ENCODE results near the gene PCDH9. TPM values are rescaled to one million over a fixed set of nuclear protein-coding genes. Genes with fewer than 3 reads are reported as not detected.

PCDH9 gene
- total RNA-seq, 1 donor from 2014 or later, result 1.9 TPM

DNA sequence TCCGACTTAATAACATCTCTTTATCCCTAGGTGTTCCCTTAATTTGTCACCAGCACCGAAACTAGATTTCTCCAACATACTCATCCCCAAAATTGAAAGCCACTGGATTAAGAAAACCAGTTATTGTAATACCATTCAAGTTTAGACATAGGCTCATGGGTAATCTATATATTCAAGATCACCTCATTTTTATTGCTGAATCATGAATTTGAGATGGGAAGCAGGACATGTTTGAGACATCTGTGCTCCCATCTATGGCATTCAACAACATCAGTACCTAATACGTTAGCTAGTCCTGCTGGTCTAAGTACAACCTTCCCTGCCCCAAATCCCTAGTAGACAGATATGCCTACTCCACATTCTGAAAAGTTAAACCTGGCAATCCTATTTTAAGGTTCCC lies 820.6 kb downstream of the PCDH9 start:
- Mint-ChIP-seq H3K4me3 (ENCODE audit: unreplicated experiment) (no peak overlapping the region), H3K4me1 (ENCODE audit: unreplicated experiment) (no peaks in the 10 kb centered on the region), H3K27me3 (ENCODE audit: unreplicated experiment) (no peaks in the 10 kb centered on the region), H3K36me3 (ENCODE audit: low read depth, unreplicated experiment) (no peaks in the 10 kb centered on the region), H3K27ac (ENCODE audit: unreplicated experiment) (no peak overlapping the region), H3K9me3 (ENCODE audit: unreplicated experiment) (no peaks in the 10 kb centered on the region)
- TF ChIP-seq, protein P1, sequence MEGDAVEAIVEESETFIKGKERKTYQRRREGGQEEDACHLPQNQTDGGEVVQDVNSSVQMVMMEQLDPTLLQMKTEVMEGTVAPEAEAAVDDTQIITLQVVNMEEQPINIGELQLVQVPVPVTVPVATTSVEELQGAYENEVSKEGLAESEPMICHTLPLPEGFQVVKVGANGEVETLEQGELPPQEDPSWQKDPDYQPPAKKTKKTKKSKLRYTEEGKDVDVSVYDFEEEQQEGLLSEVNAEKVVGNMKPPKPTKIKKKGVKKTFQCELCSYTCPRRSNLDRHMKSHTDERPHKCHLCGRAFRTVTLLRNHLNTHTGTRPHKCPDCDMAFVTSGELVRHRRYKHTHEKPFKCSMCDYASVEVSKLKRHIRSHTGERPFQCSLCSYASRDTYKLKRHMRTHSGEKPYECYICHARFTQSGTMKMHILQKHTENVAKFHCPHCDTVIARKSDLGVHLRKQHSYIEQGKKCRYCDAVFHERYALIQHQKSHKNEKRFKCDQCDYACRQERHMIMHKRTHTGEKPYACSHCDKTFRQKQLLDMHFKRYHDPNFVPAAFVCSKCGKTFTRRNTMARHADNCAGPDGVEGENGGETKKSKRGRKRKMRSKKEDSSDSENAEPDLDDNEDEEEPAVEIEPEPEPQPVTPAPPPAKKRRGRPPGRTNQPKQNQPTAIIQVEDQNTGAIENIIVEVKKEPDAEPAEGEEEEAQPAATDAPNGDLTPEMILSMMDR (IDR thresholded peaks at IDR 0.05; ENCODE audit: unreplicated experiment), result no peak
- DNase-seq (ENCODE audit: low spot score), result no peak

DNA sequence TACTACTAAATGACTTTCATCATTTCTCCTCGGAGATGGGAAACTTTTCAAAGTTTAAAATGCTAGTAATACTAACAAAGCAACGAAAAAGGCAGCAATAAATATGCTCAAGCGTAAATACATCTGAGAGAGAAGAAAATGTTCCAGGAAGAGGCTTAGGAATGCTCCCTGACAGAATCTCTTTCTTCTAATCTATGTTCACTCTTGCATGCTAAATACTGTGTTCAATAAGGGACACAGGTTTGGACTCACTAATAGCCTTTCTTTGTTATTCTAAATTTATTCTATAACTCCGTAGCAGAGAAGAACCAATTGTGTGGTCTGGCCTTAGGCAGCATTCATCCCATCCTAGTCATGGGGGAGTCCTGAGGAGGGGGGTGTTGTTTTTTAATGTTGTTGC lies 823.0 kb downstream of the PCDH9 start:
- Mint-ChIP-seq H3K36me3 (ENCODE audit: low read depth, unreplicated experiment) (no peaks in the 10 kb centered on the region), H3K4me1 (ENCODE audit: unreplicated experiment) (no peaks in the 10 kb centered on the region), H3K27me3 (ENCODE audit: unreplicated experiment) (no peaks in the 10 kb centered on the region), H3K9me3 (ENCODE audit: unreplicated experiment) (no peaks in the 10 kb centered on the region), H3K4me3 (ENCODE audit: unreplicated experiment) (no peak overlapping the region), H3K27ac (ENCODE audit: unreplicated experiment) (no peak overlapping the region)
- DNase-seq (ENCODE audit: low spot score), result no peak
- TF ChIP-seq, protein P1 (IDR thresholded peaks at IDR 0.05; ENCODE audit: unreplicated experiment), result no peak

DNA sequence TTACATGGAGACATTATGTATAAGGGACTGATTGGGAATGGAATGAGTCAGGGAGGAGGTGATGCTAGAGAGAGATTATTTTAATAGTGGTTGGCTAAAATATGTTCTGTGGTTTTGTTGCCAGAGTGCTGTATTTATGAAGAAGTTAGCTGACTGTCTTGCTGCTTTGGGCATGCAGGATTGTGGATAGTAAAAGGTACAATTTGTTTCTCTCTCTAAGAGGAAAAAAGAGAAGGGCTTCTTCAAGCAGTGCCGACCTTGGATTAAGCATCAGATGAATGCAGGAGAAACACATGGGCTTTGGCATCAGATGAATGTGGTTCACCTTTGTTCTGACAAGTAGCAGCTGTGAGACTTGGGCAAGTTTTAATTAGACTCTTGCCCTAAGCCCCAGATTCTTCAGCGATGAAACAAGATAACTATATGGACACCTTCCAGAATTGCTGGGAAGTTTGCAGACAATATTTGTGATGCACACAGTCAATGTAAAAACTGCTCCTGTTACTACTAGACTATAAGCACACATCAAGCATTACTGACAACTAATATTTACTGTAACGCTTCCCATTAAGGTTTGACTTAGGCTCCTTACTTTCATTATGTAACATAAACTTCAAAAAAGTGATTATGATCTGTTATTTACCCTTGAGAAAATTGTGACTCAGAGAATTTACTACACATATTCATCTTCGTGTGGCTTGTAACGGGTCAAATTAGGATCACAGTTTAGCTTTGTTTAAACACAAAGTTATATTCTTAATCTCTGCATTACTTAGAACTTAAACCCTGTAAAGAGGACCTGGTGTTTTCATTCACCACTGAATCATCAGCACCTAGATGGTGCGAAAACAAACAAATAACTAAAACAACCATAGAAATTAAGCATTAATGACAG lies 824.0 kb downstream of the PCDH9 start:
- TF ChIP-seq, protein P1 (IDR thresholded peaks at IDR 0.05; ENCODE audit: unreplicated experiment), result no peak
- no peaks in the 10 kb centered on the region for H3K36me3 Mint-ChIP-seq (ENCODE audit: low read depth, unreplicated experiment)
- no peaks in the 10 kb centered on the region for H3K4me1 Mint-ChIP-seq (ENCODE audit: unreplicated experiment)
- no peak overlapping the region for H3K4me3 Mint-ChIP-seq (ENCODE audit: unreplicated experiment)
- no peak overlapping the region for H3K27ac Mint-ChIP-seq (ENCODE audit: unreplicated experiment)
- no peaks in the 10 kb centered on the region for H3K27me3 Mint-ChIP-seq (ENCODE audit: unreplicated experiment)
- H3K9me3 Mint-ChIP-seq (ENCODE audit: unreplicated experiment), result no peaks in the 10 kb centered on the region
- no peak for DNase-seq (ENCODE audit: low spot score)

DNA sequence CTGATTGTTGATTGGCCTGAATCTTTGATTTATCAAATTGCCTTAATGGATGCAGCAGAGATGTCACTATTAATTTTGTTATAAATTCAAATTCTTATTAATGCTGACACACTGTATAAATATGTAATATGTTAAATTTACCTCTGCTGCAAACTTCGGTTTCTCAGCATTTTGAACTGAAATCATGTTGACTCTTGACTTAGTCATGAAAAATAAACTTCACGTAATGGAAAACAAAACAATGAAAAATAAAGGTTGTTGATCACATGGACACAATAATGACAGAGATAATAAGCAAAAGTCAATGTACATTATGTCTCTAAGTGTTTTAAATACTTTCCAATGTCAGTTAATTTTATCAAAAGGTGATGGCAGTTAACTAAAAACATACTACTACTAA lies 827.6 kb downstream of the PCDH9 start:
- Mint-ChIP-seq H3K4me3 (ENCODE audit: unreplicated experiment) (no peak overlapping the region), H3K36me3 (ENCODE audit: low read depth, unreplicated experiment) (no peaks in the 10 kb centered on the region), H3K27me3 (ENCODE audit: unreplicated experiment) (no peaks in the 10 kb centered on the region), H3K27ac (ENCODE audit: unreplicated experiment) (no peak overlapping the region), H3K4me1 (ENCODE audit: unreplicated experiment) (no peaks in the 10 kb centered on the region), H3K9me3 (ENCODE audit: unreplicated experiment) (no peaks in the 10 kb centered on the region)
- no peak for DNase-seq (ENCODE audit: low spot score)
- TF ChIP-seq, protein P1 (IDR thresholded peaks at IDR 0.05; ENCODE audit: unreplicated experiment), result no peak

DNA sequence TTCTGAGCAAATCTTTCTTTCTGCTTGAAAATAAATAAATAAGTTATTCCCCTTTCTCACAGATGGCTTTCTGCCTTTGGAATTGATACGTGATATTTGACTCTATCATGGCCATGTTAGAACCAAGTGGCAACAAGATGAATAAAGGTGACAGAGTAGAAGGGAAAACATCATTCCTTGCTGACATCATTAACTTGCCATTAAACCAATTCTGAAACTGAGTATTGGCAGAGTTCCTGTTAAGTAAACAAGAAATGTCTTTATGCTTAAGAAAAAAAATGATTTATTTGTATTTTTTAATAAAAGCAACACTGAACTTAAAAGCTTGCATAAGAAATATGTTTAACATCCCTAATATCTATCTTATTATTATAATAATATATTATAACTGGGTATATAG lies 828.1 kb downstream of the PCDH9 start:
- H3K4me3 Mint-ChIP-seq (ENCODE audit: unreplicated experiment), result no peak overlapping the region
- no peaks in the 10 kb centered on the region for H3K9me3 Mint-ChIP-seq (ENCODE audit: unreplicated experiment)
- TF ChIP-seq, protein P1 (IDR thresholded peaks at IDR 0.05; ENCODE audit: unreplicated experiment), result no peak
- no peaks in the 10 kb centered on the region for H3K36me3 Mint-ChIP-seq (ENCODE audit: low read depth, unreplicated experiment)
- no peak overlapping the region for H3K27ac Mint-ChIP-seq (ENCODE audit: unreplicated experiment)
- no peak for DNase-seq (ENCODE audit: low spot score)
- no peaks in the 10 kb centered on the region for H3K4me1 Mint-ChIP-seq (ENCODE audit: unreplicated experiment)
- no peaks in the 10 kb centered on the region for H3K27me3 Mint-ChIP-seq (ENCODE audit: unreplicated experiment)

All from endothelial cell (in vitro differentiated cells).